GM21367 (cell line): ENCODE results near the gene DIP2B.

Source experiments
- ATAC-seq: cut with Tn5 transposase; IDR thresholded peaks from one replicate; pipeline ENCODE4 v1.9.1; 2021; ENCODE audit not compliant: unreplicated experiment

DIP2B gene

DNA sequence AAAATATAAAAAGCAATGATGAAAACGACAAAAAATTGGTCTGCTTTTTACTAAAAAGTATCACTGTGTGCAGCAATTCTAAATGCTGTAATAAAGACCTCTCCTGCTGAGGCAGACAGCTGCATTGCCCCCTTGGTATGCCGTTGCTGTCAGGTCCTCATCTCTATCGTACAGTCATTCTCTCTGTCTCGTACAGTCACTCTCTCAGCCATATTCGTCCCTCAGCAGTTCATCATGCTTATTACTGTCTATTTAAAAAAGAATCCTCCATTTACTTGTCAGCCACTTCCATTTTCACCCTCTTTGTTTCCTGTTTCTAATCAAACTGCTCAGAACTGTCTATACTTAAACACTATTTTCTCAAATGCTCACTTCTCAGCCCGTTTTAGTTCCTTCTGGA, 123.6 kb downstream of the DIP2B start:
- no peak for ATAC-seq

DNA sequence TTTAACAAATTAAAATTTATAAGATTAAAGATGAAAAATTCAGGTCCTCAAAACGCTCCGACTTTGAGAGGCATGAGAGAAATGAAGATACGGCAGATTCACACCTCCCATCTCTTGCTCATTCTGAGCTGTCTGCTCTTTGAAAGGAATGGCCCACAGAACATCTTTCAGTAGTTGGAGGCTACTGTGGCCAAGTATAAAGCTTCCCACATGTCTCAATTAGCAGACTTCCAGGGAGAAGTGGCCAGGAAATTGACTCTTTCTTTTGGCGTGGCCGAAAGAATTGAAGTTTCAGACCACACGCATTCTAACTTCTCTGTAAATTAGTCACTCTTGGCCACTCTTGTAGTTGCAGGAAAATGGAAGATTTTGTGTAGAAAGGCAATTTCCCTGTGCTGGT, 129.2 kb downstream of the DIP2B start:
- ATAC-seq, result no peak

DNA sequence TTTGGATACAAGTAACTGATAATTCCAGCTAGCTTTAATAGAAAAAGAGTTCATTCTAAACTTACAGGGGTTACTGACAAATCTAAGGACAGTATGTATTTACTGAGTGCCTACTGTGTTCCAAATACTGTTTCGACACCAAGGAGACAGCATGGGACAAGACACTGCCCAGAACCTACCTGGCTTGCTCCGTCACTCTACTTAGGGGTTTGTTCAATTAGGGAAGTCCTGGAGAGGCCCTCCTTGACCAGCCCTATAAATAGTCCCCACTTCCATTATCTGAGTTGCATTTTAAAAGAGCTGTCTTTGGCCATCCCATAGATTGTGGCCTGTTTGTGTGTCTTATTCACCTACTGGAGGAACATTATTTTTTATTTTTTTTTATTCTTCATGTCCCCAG, 129.6 kb downstream of the DIP2B start:
- ATAC-seq, result no peak

DNA sequence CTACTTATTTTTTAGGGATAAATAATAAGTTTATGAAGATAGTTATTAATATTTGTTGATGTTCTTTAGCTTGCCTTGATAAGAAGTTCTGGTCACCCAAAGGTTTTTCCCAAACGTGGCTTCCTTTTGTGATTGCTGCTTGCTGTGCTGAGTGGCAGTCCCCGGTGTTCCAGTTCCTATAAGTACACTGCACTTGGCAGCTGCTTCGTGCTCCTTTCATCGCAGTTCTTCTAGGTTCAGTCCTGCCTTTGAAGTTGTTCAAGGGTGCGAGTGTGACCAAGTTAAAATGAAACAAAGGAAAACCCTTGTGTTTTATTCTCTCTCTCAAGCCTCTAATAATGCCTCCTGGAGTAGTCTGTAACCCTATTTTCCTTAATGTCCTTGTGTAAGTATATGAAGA, 130.6 kb downstream of the DIP2B start:
- ATAC-seq, result no peak

DNA sequence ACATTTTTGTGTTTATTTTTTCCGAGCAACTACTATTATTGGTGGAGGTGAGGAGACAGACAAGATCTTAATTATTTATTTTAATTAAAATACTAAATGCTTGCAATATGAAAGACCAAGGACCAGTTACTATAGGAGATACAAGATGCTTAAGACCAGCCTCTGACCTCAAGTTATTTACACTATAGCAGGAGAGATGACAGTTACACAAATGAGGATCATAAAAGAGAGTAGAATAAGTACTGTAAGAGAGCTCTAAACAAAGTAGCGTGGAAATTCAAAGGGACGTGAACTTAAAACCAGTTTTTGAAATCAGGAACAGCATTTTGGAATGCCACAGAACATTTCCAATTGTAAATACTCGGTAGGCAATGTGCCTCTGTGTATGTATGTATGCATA, 131.1 kb downstream of the DIP2B start:
- ATAC-seq, result no peak

DNA sequence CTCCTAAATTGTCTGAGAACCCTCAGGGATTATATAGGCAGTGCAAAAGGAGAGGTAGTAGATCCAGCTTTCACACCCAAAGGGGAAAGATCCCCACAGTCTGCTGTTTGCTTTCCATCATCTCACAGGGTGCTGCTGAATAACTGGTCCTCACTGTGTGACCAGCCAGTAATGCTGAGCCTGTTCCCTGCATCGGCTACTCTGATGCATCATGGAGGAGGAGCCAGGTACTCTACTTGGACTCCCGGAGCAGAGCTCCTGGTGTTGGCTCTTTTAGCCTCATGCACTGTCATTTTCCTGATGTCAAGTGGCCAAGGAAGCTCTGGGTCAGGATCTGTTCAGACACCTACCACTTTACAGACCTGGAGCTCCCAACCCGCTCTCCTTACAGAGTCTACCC, 131.7 kb downstream of the DIP2B start:
- ATAC-seq, result no peak

DNA sequence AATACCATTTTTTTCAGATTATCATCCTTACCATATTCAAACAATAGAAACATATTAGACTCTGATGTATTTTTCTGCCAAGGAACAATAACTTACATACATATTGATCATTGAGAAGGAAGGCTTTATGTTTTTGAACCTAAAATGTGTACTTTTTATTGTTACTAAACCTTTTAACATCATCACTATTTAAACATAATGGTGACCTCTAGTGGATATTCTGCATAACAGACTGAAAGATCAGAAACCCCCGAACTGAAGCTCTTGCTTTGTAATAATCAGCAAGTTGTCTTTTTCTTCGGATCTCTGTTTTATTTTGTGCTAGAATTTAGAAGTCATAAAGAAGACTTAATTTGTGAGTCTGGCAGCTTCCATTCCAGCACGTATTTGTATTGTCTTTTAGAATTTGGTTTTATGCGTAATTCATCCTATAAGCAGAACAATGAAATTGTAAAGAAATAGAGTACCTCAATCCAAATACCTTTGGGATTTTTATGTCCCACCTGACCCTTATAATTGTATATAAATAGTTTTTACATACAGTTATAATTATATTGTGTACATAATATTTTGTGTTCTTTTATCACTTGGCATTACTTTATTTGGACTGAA, 133.2 kb downstream of the DIP2B start:
- ATAC-seq, result no peak

DNA sequence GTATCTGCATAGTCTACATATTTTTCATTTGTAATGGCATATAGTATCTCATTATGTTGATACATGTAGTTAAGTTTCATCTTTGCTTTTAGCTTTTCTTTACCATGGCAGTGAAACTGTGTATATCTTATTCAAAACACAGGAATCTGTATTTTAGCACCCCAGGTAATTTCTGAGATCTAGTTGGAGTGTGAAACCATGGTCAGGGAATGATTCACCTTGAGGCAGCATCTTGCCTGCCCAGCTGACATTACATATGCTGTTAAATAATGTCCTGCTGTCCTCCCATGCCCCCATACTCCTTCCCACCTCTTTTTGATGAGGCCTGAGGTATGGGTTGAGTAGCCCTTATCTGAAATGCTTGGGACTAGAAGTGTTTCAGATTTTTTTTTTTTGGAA, 133.7 kb downstream of the DIP2B start:
- ATAC-seq, result no peak

DNA sequence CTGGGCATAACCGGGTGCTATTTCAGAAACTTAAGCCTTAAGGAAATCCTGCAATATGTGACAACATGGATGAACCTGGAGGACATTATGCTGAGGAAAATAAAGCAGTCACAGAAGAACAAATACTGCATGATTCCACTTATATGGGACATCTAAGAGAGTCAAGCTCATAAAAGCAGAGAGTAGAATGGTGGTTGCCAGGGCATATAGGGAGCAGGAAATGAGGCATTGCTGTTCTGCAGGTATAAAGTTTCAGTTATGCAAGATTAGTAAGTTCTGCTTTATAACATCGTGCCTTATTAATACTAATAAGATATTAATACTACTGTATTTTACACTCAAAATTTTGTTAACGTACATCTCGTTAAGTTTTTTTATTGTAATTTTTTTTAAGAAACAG, 134.9 kb downstream of the DIP2B start:
- ATAC-seq, result no peak

DNA sequence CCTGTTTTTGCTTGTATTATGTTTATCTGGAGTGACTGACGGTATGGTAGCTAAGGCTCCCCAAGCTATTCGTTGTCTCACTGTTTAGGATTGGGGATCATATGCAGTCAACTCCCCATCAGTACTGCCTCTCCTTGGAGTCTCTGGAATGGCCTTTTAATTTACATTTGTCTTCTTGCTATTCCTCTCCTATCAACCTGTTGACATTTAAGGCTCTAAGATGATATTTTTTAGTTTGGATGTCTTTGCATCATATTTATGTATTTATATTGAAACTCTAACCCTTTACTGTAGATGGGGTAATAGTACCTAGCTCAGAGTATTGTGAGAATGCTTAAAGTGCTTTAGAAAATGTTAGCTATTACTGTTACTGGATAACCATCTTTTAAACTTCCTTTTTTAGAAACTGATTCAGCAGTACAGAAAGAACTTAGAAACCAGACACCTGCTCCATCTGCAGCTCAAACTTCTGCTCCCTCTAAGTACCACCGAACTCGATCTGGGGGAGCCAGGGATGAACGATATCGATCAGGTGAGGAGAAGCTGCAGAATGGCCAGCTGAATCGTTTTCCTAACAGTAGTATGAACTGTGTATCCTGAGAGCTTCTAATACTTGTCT, 135.6 kb downstream of the DIP2B start:
- no peak for ATAC-seq

DNA sequence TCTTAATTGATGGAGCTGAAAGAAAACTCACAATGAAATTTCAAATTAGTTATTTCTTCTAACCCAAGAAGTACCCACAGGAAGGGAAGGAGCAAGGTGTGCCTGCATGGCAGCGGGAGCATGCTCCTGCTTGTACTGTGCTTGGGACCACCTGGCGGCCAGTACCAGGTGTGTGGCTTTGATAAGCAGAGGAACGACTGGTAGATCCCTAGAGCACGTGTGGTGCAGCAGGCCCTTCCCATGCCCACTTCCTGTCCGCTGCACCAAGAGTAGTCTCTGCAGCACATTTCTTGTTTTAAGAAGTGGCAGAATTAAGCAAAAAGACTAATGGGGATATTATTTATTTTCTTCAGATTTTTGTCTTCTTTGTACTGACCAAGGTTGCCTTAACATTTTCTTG, 136.8 kb downstream of the DIP2B start:
- no peak for ATAC-seq

DNA sequence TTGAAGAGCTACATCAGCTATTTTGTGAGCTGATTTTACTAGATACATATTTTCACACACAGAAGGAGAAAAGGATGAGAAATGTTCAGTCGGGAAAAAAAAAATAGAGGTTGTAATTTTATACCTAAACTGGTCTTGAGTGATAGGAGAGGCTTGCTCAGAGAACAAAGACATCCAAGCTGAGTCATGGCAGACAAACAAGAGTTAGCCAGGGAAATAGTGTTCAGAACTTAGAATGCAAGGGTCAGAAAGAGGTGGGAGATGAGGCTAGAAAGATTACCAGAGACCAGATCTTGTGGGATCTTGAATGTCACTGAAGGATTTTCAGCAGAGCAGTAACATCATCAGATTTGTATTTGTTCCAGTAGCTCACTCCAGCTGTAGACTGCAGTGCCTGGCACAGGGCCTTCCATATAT, 137.3 kb downstream of the DIP2B start:
- ATAC-seq, result no peak

DNA sequence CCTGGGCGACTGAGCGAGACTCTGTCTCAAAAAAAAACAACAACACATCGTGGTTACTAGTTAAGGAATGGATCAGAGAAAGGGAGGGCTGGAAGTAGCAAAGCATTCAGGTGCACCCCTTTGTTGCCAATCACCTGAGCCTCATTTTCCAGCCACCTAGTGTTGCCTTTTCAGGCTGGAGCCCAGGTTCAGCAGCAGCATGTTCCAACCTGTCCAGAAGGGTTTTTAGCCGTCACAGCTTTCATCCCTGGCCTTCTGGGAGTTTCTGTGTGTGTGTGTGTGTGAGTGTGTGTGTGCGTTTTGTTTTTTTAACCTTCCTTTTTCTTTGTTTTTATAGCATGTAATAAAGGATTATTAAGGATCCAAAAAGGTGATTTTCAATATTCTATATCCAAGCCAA, 138.0 kb downstream of the DIP2B start:
- no peak for ATAC-seq

DNA sequence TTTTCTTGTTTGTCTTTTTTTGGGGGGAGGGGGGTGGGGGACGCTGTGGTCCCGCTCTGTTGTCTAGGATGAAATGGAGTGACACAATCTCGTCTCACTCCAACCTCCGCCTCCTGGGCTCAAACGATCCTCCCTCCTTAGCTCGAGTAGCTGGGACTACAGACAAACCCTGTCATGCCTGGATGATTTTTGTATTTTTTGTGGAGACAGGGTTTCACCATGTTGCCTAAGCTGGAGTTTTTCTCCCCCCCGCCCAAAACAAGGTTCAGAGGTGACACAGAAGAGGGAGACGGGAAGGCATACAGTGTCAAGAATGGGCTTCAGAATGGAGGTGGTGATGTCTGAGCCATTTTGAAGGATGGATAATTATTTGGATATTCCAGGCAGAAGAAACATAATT, 142.2 kb downstream of the DIP2B start:
- no peak for ATAC-seq

DNA sequence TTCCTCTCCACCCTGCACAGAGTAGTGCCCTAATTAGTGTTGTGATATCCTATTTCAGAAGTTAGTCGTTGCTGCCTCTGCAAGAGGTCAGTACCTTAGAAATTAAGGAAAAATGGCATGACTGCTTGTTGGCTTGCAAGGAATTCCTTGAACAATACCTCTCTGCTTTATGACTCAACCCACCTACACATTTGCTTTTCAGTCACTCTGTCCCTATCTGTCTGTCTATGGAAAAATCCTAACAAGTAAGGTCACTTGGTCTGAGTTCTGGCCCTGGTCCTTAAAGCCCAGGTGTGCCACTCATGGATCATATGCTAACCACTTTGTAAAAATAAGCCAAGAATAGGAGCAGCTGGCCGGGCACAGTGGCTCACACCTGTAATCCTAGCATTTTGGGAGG, 142.7 kb downstream of the DIP2B start:
- ATAC-seq, result no peak

DNA sequence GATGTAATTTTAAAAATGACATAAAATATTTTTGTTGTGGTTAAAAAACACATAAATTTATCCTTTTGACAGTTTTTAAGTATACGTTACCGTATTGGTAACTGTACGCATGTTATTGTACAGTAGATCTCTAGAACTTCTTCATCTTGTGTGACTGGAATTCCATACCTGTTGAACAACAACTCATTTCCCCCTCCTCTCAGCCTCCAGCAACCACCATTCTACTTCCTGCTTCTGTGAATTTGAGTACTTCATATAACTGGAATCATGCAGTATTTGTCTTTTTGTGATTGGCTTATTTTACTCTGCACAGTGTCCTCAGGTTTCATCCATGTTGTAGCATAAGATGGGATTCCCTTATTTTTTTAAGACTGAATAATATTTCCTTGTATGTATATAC, 145.5 kb downstream of the DIP2B start:
- ATAC-seq, result no peak

DNA sequence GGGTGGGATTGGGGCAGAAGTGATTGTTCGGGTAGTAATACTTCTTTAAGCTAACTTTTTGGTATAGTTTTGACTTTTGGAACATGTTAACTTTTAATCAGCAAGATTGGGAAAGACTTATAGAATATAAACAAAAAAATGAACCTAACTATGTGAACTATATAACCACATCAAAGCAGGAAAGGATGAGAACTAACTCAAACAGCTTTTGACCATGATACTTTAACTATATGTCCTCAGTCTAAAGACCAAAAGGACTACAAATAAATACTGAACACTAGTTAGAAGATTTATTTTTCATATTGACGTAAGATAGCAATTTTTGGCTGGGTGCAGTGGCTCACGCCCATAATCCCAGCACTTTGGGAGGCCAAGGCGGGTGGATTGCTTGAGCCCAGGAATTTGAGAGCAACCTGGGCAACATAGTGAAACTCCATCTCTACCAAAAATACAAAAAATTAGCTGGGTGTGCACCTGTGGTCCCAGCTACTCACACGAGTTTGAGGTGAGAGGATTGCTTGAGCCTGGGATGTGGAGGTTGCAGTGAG, 150.7 kb downstream of the DIP2B start:
- no peak for ATAC-seq

DNA sequence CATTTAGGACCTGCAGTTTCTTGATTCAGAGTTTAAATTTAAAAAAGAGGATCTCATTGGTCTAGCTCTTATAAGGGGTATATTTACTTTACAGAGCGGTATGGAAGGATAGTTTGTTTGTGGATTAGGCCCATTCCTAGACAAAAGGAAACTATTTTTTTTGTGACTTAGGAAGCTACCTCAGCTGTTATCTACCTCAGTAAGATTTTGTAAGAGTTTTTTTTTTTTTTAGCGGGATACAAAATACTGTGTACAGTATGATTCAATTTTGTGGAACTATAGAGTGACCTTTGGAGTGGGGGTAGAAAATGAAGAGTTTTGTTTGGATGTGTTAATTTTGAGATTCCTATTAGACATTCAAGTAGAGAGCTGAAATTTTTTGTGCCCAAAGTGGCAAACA, 154.5 kb downstream of the DIP2B start:
- ATAC-seq, result no peak

DNA sequence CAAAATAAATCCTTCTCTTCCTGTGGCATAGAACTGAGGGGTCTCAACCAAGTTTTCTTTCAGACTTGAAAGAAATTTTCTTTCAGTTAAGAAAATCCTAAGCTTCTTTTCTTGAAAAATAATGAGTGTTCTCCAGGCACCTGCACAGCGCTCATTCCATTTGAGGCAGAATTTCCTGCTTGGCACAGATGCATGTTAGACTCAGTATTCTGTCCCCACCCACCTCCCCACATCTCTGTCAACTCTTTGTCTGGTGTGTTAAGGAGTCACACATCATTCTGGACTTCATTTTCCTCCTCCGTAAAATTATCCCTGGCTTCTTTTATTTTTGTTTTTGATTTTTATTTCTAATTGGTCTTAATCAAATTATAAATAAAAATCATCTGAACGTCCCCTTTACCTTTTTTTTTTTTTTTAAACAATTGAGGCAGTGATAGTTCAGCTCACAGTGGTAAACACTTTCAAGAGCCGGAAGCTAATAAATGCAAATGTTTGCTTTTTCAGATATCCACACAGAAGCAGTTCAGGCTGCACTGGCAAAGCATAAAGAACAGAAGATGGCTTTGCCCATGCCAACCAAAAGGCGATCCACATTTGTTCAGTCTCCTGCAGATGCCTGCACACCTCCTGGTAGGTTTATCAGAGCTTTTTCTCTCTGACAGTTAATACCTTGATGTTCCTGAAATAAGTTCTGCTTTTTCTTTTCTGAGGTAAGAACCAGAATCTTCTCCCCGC, 155.1 kb downstream of the DIP2B start:
- no peak for ATAC-seq

DNA sequence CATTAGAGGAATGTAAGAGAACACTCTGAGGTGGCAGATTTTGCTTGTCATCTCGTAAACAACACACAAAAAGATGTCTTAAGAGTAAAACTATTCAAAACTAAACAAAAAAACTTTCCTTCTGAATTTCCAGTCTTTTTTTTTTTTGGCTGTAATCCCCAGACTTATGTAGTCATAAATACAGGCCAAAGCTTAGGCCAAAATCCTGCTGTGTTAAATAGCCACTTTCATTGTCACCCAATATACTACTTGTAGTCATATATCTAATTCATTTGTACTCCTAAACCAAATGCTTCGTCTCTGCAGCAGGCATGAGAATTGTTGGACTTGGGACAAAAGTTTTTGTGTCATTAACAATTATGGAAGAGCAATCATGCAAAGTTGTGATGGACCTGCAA, 155.6 kb downstream of the DIP2B start:
- no peak for ATAC-seq

DNA sequence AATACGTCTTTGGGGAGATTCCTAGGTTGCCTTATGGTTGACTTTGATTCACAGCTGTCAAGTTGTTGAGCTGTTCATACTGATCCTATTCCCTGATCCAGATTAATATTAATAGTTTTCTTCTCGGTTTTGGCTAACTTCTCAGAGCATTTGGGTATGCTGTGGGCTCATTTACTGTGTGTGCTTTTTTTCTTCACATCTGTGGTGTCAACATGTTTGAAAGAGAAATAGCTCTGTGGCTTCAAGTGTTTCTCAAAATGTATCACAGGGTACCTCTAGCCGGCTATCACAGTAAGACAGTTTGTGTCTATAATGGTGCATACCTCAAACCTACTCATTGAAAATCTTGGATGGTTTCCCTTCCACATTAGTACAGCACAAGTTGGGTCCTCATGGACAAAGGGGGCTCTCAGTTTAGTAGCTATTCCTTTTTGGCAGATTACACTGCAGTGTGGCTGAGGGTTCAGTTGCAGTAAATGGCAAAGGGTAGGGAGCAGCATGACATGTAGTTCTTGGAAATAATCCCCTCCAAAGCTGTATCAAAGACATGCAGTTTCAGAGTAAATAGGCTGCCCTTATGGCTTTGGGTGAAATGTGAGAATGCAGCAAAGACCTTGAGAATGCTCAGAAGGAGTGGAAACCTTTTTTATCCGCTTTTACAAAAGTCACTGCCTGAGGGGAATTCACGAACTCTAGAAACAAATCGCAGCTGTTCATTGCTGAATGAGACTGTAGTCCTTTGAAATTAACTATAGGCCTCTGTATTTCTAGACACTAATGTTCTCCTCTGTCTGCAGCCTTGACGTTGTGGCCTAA, 156.7 kb downstream of the DIP2B start:
- no peak for ATAC-seq

DNA sequence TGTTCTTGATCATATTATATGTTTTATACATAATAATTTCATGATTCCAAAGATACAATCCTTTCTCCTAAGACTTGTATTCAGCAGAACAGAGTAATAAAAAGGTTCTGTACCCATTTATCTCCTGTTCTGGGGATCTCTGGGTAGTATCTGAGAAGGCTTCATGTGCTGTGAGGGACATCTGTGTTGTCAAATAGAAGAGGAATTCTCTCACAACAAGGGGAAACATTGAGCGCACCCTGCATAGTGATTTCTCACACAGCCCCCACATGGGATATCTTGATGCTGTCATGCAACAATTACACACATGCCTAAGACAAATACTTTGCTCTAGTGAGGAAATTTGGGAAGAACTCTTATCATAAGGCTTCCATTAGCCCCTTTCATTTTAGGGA, 157.3 kb downstream of the DIP2B start:
- no peak for ATAC-seq
